Measurements from ENCODE around the gene WDFY1. TPM values are rescaled to one million over a fixed set of nuclear protein-coding genes. Genes with fewer than 3 reads are reported as not detected.

The WDFY1 gene
- total and polyA plus RNA-seq, 9 of the 15 experiments (the other 6 are each of a cell fraction or from before 2014, with no cell fraction given), result 5.4 to 27.6 (median 17.5) TPM

GRCh38 chr2:223944703-223945531, at the start of gene WDFY1 (continued):
- TF ChIP-seq TFAP4 (CRISPR knock-in tag; IDR thresholded peaks at IDR 0.05; ENCODE audit: borderline replicate concordance), result peak; percentile 100
- no peak for TF ChIP-seq PURB (CRISPR knock-in tag; IDR thresholded peaks at IDR 0.05; ENCODE audit: low read depth)
- TF ChIP-seq JUND (IDR thresholded peaks at IDR 0.05; ENCODE audit: borderline replicate concordance, low read depth, low read length), result peak; percentile 31; the same call in 1 of the 2 replicates
- no peak; the same call in 2 of the 3 replicates for TF ChIP-seq JUND (tag; IDR thresholded peaks at IDR 0.05; ENCODE audit: borderline replicate concordance, low read depth, low read length)
- TF ChIP-seq ZBTB7A (IDR thresholded peaks at IDR 0.05; ENCODE audit: borderline replicate concordance, control insufficient read depth, low read depth, low read length), result 0 out of 2 replicates have a peak, but pooled peaks have one; percentile 44
- TF ChIP-seq CTCF (IDR thresholded peaks at IDR 0.05 in 2 of 3, conservative IDR thresholded peaks at IDR 0.05 in 1 of 3; ENCODE audit: insufficient read depth in 2 of 3, low read depth in 1 of 3, low read length in 3 of 3), result 0 out of 6 replicates have a peak, but pooled peaks of 1 of the 3 experiments have one; percentile 9
- no peak for TF ChIP-seq ZNF133 (CRISPR knock-in tag; IDR thresholded peaks at IDR 0.05)
- TF ChIP-seq ZNF518B (CRISPR knock-in tag; IDR thresholded peaks at IDR 0.05), result no peak
- TF ChIP-seq RBM39 (optimal IDR thresholded peaks at IDR 0.05; ENCODE audit: low read depth, low read length), result no peak
- no peak for TF ChIP-seq ZNF143 (CRISPR knock-in tag; IDR thresholded peaks at IDR 0.05)
- TF ChIP-seq RFX1 (IDR thresholded peaks at IDR 0.05), result no peak
- TF ChIP-seq CTCFL (IDR thresholded peaks at IDR 0.05; ENCODE audit: borderline replicate concordance, insufficient read depth, low read depth, low read length, poor library complexity, severe bottlenecking), result no peak
- no peak for TF ChIP-seq ZNF282 (CRISPR knock-in tag; IDR thresholded peaks at IDR 0.05)
- TF ChIP-seq POLR2H (tag; IDR thresholded peaks at IDR 0.05; ENCODE audit: low read depth), result no peak
- TF ChIP-seq PCBP2 (IDR thresholded peaks at IDR 0.05; ENCODE audit: low read depth, low read length, poor library complexity, severe bottlenecking), result no peak
- no peak for TF ChIP-seq LARP7 (IDR thresholded peaks at IDR 0.05)
- TF ChIP-seq EP300 (IDR thresholded peaks at IDR 0.05; ENCODE audit: low read length), result no peak
- no peak for TF ChIP-seq MEF2A (IDR thresholded peaks at IDR 0.05; ENCODE audit: control insufficient read depth, low read depth, low read length)
- TF ChIP-seq ZNF75A (CRISPR knock-in tag; IDR thresholded peaks at IDR 0.05), result no peak

All from K562 (cell line).